ENCODE results near the gene RSU1. TPM values are rescaled to one million over a fixed set of nuclear protein-coding genes. Genes with fewer than 3 reads are reported as not detected.
A peak's percentile ranks its signal among the peaks of the same experiment; 100 is the strongest.

RSU1 gene
- total and polyA plus RNA-seq, 2 of the 13 experiments (the other 11 are each of a cell fraction or from before 2014, with no cell fraction given): 32.3 to 35.1 TPM

GRCh38 chr10:16843252-16843870 lies 26.1 kb upstream of the RSU1 start (continued):
- TF ChIP-seq CTCF (CRISPR knock-in tag; IDR thresholded peaks at IDR 0.05) (peak; percentile 66), THAP11 (CRISPR knock-in tag; IDR thresholded peaks at IDR 0.05) (0 out of 2 replicates have a peak, but pooled peaks have one; percentile 19), BCLAF1 (IDR thresholded peaks at IDR 0.05) (no peak), THAP7 (CRISPR knock-in tag; IDR thresholded peaks at IDR 0.05) (no peak), ZGPAT (CRISPR knock-in tag; IDR thresholded peaks at IDR 0.05) (no peak), ZBTB38 (CRISPR knock-in tag; IDR thresholded peaks at IDR 0.05) (no peak), STAG1 (CRISPR knock-in tag; IDR thresholded peaks at IDR 0.05) (peak; percentile 75)

Data from HepG2 (cell line).